Heart left ventricle (tissue), 16 donors: ENCODE data around the gene PTPRM. TPM values are rescaled to one million over a fixed set of nuclear protein-coding genes. Genes with fewer than 3 reads are reported as not detected.

Experiments
- ATAC-seq, 4 donors: fragments of 200-7000 bp; cut with Tn5 transposase; one replicate each; pipeline ENCODE4 v1.9.1; 2020 to 2022; ENCODE audit warnings: moderate library complexity in 4 of 4, mild to moderate bottlenecking in 3 of 4, moderate number of reproducible peaks in 1 of 4
- DNase-seq, 5 donors: peaks; one replicate each; pipeline ENCODE4 v3.0.0-alpha.2; 2020
- H3K27ac ChIP-seq, 12 donors: fragments of 200-600 bp; sonication (generic) in 4 of 12; one replicate each; pipeline versions ENCODE4 v1.5.0 to v1.8.0; 2016 to 2022; ENCODE audit warnings: mild to moderate bottlenecking in 2 of 12
- H3K27me3 ChIP-seq, 9 donors: fragments of 200-600 bp; sonication (generic) in 2 of 9; one replicate each; pipeline versions ENCODE4 v1.5.1 to v1.8.0; 2016 to 2022; ENCODE audit warnings: mild to moderate bottlenecking in 3 of 9
- H3K36me3 ChIP-seq, 9 donors: fragments of 200-600 bp; sonication (generic) in 2 of 9; one replicate each; pipeline versions ENCODE4 v1.5.0 to v1.8.0; 2018 to 2022; ENCODE audit warnings: mild to moderate bottlenecking in 2 of 9
- H3K4me1 ChIP-seq, 12 donors: fragments of 200-600 bp; sonication (generic) in 4 of 12; one replicate each; pipeline versions ENCODE4 v1.5.0 to v1.8.0; 2016 to 2022; ENCODE audit warnings: mild to moderate bottlenecking in 3 of 12
- H3K4me3 ChIP-seq, 12 donors: fragments of 200-600 bp; sonication (generic) in 4 of 12; one replicate each; pipeline versions ENCODE4 v1.5.0 to v1.8.0; 2017 to 2022; ENCODE audit warnings: mild to moderate bottlenecking in 9 of 12, moderate library complexity in 4 of 12
- H3K9me3 ChIP-seq, 12 donors: fragments of 200-600 bp; sonication (generic) in 4 of 12; one replicate each; pipeline versions ENCODE4 v1.5.0 to v1.8.0; 2016 to 2022; ENCODE audit warnings: mild to moderate bottlenecking in 1 of 12
- CTCF ChIP-seq, 12 donors: fragments of 200-600 bp; sonication (generic) in 4 of 12; IDR thresholded peaks; one replicate each; pipeline versions ENCODE4 v1.5.0 to v1.8.0; 2018 to 2022; ENCODE audit warnings: antibody characterized with exemption in 12 of 12, mild to moderate bottlenecking in 5 of 12
- POLR2A ChIP-seq, 2 donors: fragments of 450-650 bp; IDR thresholded peaks; one replicate each; pipeline ENCODE4 v1.6.1; 2017; ENCODE audit warnings: antibody characterized with exemption in 2 of 2, mild to moderate bottlenecking in 2 of 2, moderate library complexity in 2 of 2
- WGBS, 4 donors: extraction: QIAGEN DNeasy Blood & Tissue Kit in 2 of 4; methylation state at CpG; one replicate each; pipeline versions ENCODE4 v1.1.5 to v1.1.7; 2013 to 2018; 5-methylcytosine and 5-hydroxymethylcytosine counted together
- intact Hi-C, 10 donors: fragments of 100-400 bp; cut with DNase I; formaldehyde crosslinking; loops; one replicate each; pipeline versions ENCODE4 v1.11.1 to v1.14.2; 2022
- polyA plus RNA-seq, 2 donors: library from polyadenylated mRNA; stranded (reverse); fragments of 200-250 nt; gene quantifications; one replicate each; pipeline ENCODE4 v1.2.3, GENCODE V29; 2013
- total RNA-seq, 9 donors: library from RNA; depleted of rRNA in 2 of 9; stranded (reverse); fragments of >200 nt in 2 of 9; fragmentation: NEBNext Ultra II Directional in 3 of 9; extraction: Animal tissue kit (Norgen Biotek cat#: 25700) in 3 of 9; gene quantifications; one replicate each; pipeline versions ENCODE4 v1.1.0 to v1.2.4, GENCODE V29; 2016 to 2023
- donor health status: ischemic (EF 13 %, LVEDD 7.1; RV severe dilation, severe dysfunction).
- donor health status: healthy with polysubstance abuse.
- donor health status: DM: no; HTN: yes; CAD: no.
- donor health status: DM: no; HTN: no; CAD: no.
- donor health status: ischemic (EF 25% LVEDD 6.9; RV normal size, moderate dysfunction).
- donor health status: ischemic (EF 25% LVEDD 5.7; RV mildly dilated, moderate dysfunction).
- donor health status: healthy.
- donor health status: DM: yes; HTN: yes; CAD: no.
- donor health status: ischemic (EF 35%, LVEDD 5.7; RV mildly dilated, moderate dysfunction).
- donor health status: nonischemic (EF 11% LVEDD 7.7; RV severe dilation, severe dysfunction).
- donor health status: DM: yes; HTN: yes; CAD: no.
- donor health status: PGD.
- donor health status: ischemic (EF 29% LVEDD 5.4; RV normal size, mild dysfunction).
- donor health status: nonischemic (EF 23%, LVEDD 6.1; RV moderate dilation, normal function).

Gene PTPRM
- total and polyA plus RNA-seq, 11 donors, result 93.8 to 186 (median 123) TPM

GRCh38 chr18:8260827-8261226 is 693.7 kb downstream of the PTPRM start:
- Histone ChIP-seq H3K9me3 (no peaks in the 10 kb centered on the region), H3K36me3 (peaks cover 0 to 57% (median 6%) of the 10 kb centered on the region in 9 donors), H3K4me3 (no peak overlapping the region), H3K27ac (no peak overlapping the region), H3K27me3 (no peaks in the 10 kb centered on the region), H3K4me1 (peaks cover 0 to 9% (median 0%) of the 10 kb centered on the region in 12 donors)
- WGBS, 4 donors, result 83 to 95% (median 89%) methylated on average over 8 to 9 of the region's 9 CpGs
- DNase-seq (no peak), ATAC-seq (no peak)
- TF ChIP-seq CTCF (IDR thresholded peaks at IDR 0.05) (no peak), POLR2A (IDR thresholded peaks at IDR 0.05) (no peak)
- intact Hi-C loops, result no loop called here

- TF ChIP-seq POLR2A (IDR thresholded peaks at IDR 0.05), result no peak
- TF ChIP-seq CTCF (IDR thresholded peaks at IDR 0.05), result no peak
- Histone ChIP-seq H3K27ac (no peak overlapping the region), H3K4me3 (no peak overlapping the region), H3K27me3 (no peaks in the 10 kb centered on the region), H3K4me1 (peaks cover 0 to 9% (median 0%) of the 10 kb centered on the region in 12 donors), H3K36me3 (peaks cover 0 to 54% (median 6%) of the 10 kb centered on the region in 9 donors), H3K9me3 (no peaks in the 10 kb centered on the region)
- WGBS, 4 donors, result 66 to 81% (median 76%) methylated on average over 7 of the region's 7 CpGs
- intact Hi-C loops, result no loop called here
- DNase-seq (no peak), ATAC-seq (no peak)
Measured at GRCh38 chr18:8261651-8262091, 694.6 kb downstream of the PTPRM start.

GRCh38 chr18:8262221-8262620 is 695.1 kb downstream of the PTPRM start:
- Histone ChIP-seq H3K4me1 (peaks cover 0 to 9% (median 0%) of the 10 kb centered on the region in 12 donors), H3K27ac (no peak overlapping the region), H3K4me3 (no peak overlapping the region), H3K36me3 (peaks cover 0 to 54% (median 6%) of the 10 kb centered on the region in 9 donors), H3K9me3 (no peaks in the 10 kb centered on the region), H3K27me3 (no peaks in the 10 kb centered on the region)
- no peak for DNase-seq
- intact Hi-C loops, result no loop called here
- no peak for TF ChIP-seq POLR2A (IDR thresholded peaks at IDR 0.05)
- no peak for TF ChIP-seq CTCF (IDR thresholded peaks at IDR 0.05)
- no peak for ATAC-seq
- WGBS, 4 donors, result 65 to 72% (median 70%) methylated on average over 6 of the region's 6 CpGs

GRCh38 chr18:8264116-8264515 is 697.0 kb downstream of the PTPRM start:
- H3K4me1 ChIP-seq, result no peaks in the 10 kb centered on the region
- H3K9me3 ChIP-seq, result no peaks in the 10 kb centered on the region
- H3K36me3 ChIP-seq, result peaks cover 0 to 40% (median 6%) of the 10 kb centered on the region in 9 donors
- 94 to 98% (median 97%) methylated on average over 5 of the region's 5 CpGs for WGBS, 4 donors
- no peaks in the 10 kb centered on the region for H3K27me3 ChIP-seq
- TF ChIP-seq POLR2A (IDR thresholded peaks at IDR 0.05) (no peak), CTCF (IDR thresholded peaks at IDR 0.05) (no peak)
- no peak for ATAC-seq
- H3K4me3 ChIP-seq, result no peak overlapping the region
- DNase-seq, result no peak
- no peak overlapping the region for H3K27ac ChIP-seq
- intact Hi-C loops, result no loop called here
